Peyer's patch (tissue), 4 donors: ENCODE data around the gene TMEM9. TPM values are rescaled to one million over a fixed set of nuclear protein-coding genes. Genes with fewer than 3 reads are reported as not detected.

Experiments
- DNase-seq, 3 donors: peaks; one replicate each; pipeline ENCODE4 v3.0.0-alpha.2; 2017 to 2019
- H3K27ac ChIP-seq, 4 donors: fragments of 200-600 bp; sonication (generic); one replicate each; pipeline ENCODE4 v1.5.1; 2016 to 2019
- H3K27me3 ChIP-seq, 2 donors: fragments of 200-600 bp; sonication (generic); one replicate each; pipeline ENCODE4 v1.5.1; 2019
- H3K36me3 ChIP-seq, 3 donors: fragments of 200-600 bp; sonication (generic); one replicate each; pipeline ENCODE4 v1.5.1; 2016 to 2019
- H3K4me1 ChIP-seq, 4 donors: fragments of 200-600 bp; sonication (generic); one replicate each; pipeline ENCODE4 v1.5.1; 2016 to 2019
- H3K4me3 ChIP-seq, 4 donors: fragments of 200-600 bp; sonication (generic); 1 replicate in 3 of 4; 2 replicates in 1 of 4; pipeline ENCODE4 v1.5.1; 2016 to 2019; ENCODE audit warnings: mild to moderate bottlenecking in 1 of 4
- H3K9me3 ChIP-seq, 4 donors: fragments of 200-600 bp; sonication (generic); one replicate each; pipeline ENCODE4 v1.5.1; 2016 to 2019; ENCODE audit warnings: mild to moderate bottlenecking in 1 of 4
- CTCF ChIP-seq, 6 experiments: fragments of 450-650 bp in 4 of 6; fragments of 200-600 bp in 2 of 6; sonication (generic) in 1 of 6; IDR thresholded peaks; one replicate each; pipeline ENCODE4 v1.5.1; 2017 to 2019; ENCODE audit warnings: antibody characterized with exemption in 6 of 6, mild to moderate bottlenecking in 3 of 6, moderate library complexity in 1 of 6
- POLR2A ChIP-seq, 2 donors: fragments of 450-650 bp; IDR thresholded peaks; one replicate each; pipeline ENCODE4 v1.5.1; 2017; ENCODE audit warnings: antibody characterized with exemption in 2 of 2, mild to moderate bottlenecking in 2 of 2, moderate library complexity in 2 of 2
- total RNA-seq, 4 donors: library from RNA; depleted of rRNA; stranded (reverse); fragments of >200 nt; gene quantifications; one replicate each; pipeline ENCODE4 v1.1.0, GENCODE V29; 2016

The TMEM9 gene
- total RNA-seq, 4 donors from 2014 or later = 20.6 to 32.3 (median 27.1) TPM

GRCh38 chr1:201140941-201141260 is 13.4 kb downstream of the TMEM9 start:
- H3K27ac ChIP-seq = no peak overlapping the region
- TF ChIP-seq POLR2A (IDR thresholded peaks at IDR 0.05) = no peak
- no peak for TF ChIP-seq CTCF (IDR thresholded peaks at IDR 0.05)
- peaks cover 0 to 51% (median 0%) of the 10 kb centered on the region in 3 donors for H3K36me3 ChIP-seq
- H3K27me3 ChIP-seq = no peaks in the 10 kb centered on the region
- DNase-seq = no peak
- H3K9me3 ChIP-seq = no peaks in the 10 kb centered on the region
- H3K4me1 ChIP-seq = no peaks in the 10 kb centered on the region
- no peak overlapping the region for H3K4me3 ChIP-seq

GRCh38 chr1:201140235-201140940 is 13.9 kb downstream of the TMEM9 start:
- no peak for DNase-seq
- Histone ChIP-seq H3K27ac (no peak overlapping the region), H3K9me3 (no peaks in the 10 kb centered on the region), H3K27me3 (no peaks in the 10 kb centered on the region), H3K4me1 (no peaks in the 10 kb centered on the region), H3K36me3 (peaks cover 0 to 51% (median 0%) of the 10 kb centered on the region in 3 donors), H3K4me3 (no peak overlapping the region)
- TF ChIP-seq CTCF (IDR thresholded peaks at IDR 0.05) (no peak), POLR2A (IDR thresholded peaks at IDR 0.05) (no peak)

DNA sequence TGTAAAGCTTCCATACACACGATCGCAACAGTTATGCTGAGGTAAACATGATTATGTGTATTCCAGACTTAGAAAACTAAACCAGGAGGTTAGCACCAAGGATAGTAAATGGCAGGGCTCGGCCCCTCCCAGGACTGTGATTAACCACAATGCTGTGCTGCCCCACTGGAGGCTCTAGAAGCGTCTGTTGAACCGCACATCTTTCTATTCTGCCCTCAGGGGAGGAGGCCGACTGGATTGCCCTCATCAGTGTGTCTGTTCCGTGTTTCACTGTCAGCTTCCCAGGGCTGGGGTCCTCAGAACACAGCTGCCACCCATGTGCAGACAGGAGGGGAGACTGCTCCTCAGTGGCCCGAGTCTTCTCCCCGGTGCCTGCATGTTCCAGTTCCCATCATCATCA is 14.5 kb downstream of the TMEM9 start:
- no peak overlapping the region for H3K27ac ChIP-seq
- no peaks in the 10 kb centered on the region for H3K9me3 ChIP-seq
- DNase-seq = no peak
- H3K27me3 ChIP-seq = no peaks in the 10 kb centered on the region
- H3K4me1 ChIP-seq = no peaks in the 10 kb centered on the region
- no peak overlapping the region for H3K4me3 ChIP-seq
- TF ChIP-seq CTCF (IDR thresholded peaks at IDR 0.05) = no peak
- TF ChIP-seq POLR2A (IDR thresholded peaks at IDR 0.05) = no peak
- peaks cover 0 to 45% (median 0%) of the 10 kb centered on the region in 3 donors for H3K36me3 ChIP-seq

DNA sequence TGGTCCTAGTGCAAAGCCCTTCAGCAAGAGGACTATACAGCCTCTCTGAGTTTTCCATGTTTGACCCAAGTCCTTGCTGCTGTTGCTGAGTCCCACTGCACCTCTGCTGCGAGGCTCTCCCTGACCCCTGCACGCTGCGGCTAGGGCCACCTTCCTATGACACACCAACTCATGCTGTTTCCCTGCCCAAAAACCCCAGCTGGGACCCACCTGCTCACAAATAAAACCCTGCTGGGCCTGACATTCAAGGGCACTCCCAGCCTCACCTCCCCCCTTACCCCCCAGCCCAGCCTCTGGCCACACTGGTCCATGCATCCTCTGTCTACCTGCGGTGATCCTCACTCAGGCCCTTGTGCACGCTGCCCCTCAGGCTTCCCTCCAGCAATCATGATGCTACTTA is 15.0 kb downstream of the TMEM9 start:
- no peaks in the 10 kb centered on the region for H3K9me3 ChIP-seq
- peaks cover 0 to 41% (median 0%) of the 10 kb centered on the region in 3 donors for H3K36me3 ChIP-seq
- no peak overlapping the region for H3K4me3 ChIP-seq
- TF ChIP-seq CTCF (IDR thresholded peaks at IDR 0.05) (no peak), POLR2A (IDR thresholded peaks at IDR 0.05) (no peak)
- no peak for DNase-seq
- H3K27ac ChIP-seq = no peak overlapping the region
- H3K27me3 ChIP-seq = no peaks in the 10 kb centered on the region
- H3K4me1 ChIP-seq = no peaks in the 10 kb centered on the region

- no peak for DNase-seq
- no peak overlapping the region for H3K27ac ChIP-seq
- no peaks in the 10 kb centered on the region for H3K4me1 ChIP-seq
- no peak overlapping the region for H3K4me3 ChIP-seq
- TF ChIP-seq POLR2A (IDR thresholded peaks at IDR 0.05) (no peak), CTCF (IDR thresholded peaks at IDR 0.05) (no peak)
- peaks cover 0 to 32% (median 0%) of the 10 kb centered on the region in 3 donors for H3K36me3 ChIP-seq
- H3K9me3 ChIP-seq = no peaks in the 10 kb centered on the region
- no peaks in the 10 kb centered on the region for H3K27me3 ChIP-seq
Measured at GRCh38 chr1:201138311-201138840, 15.9 kb downstream of the TMEM9 start.
